GM12892 (cell line): ENCODE data around the gene ISOC2.
"Not testable (repeated sequence)": the region's sequence is repeated elsewhere in the genome, so short reads cannot be mapped to it uniquely, and the experiment has no call there.

ENCODE experiments used
- DNase-seq: peaks from one replicate; pipeline ENCODE4 v3.0.0; 2011; ENCODE audit not compliant: insufficient read length
- FAIRE-seq: peaks from 2 replicates; lab custom pipeline; 2011; peaks lifted over from hg19 to GRCh38; lab: Jason Lieb, UNC
- POLR2A ChIP-seq: IDR thresholded peaks from 2 replicates; pipeline ENCODE4 v1.6.1; 2011; ENCODE audit warnings: low read depth, low read length, control low read depth
- POLR2AphosphoS5 ChIP-seq: IDR thresholded peaks from 2 replicates; pipeline ENCODE4 v1.6.1; 2011; ENCODE audit warnings: low read depth, low read length, control low read depth
- TAF1 ChIP-seq: IDR thresholded peaks from 2 replicates; pipeline ENCODE4 v1.6.1; 2011; ENCODE audit warnings: low read depth, mild to moderate bottlenecking, control low read depth, low read length, borderline replicate concordance

Gene ISOC2

DNA sequence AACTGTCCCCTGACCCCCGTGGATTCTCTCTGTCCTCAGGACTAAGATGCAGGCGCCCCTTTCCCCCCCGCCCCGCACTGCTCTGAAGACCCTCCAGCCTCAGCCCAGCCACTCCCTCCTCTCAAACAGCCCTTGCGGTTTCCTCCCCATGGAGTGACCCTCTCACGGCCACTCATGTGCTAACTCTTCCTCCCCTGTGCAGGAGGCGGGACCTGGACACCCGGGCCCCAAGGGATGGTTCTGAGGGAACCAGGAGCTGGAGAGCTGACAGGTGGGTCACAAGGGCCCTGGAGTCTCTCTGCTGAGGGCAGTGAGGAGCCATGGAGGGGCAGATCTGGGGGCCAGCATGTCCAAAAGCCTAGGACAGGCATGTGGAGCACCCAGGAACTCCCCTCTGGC lies 1.9 kb downstream of the ISOC2 start:
- FAIRE-seq, result no peak
- TF ChIP-seq TAF1 (no peak), POLR2AphosphoS5 (no peak), POLR2A (no peak)
- no peak for DNase-seq

DNA sequence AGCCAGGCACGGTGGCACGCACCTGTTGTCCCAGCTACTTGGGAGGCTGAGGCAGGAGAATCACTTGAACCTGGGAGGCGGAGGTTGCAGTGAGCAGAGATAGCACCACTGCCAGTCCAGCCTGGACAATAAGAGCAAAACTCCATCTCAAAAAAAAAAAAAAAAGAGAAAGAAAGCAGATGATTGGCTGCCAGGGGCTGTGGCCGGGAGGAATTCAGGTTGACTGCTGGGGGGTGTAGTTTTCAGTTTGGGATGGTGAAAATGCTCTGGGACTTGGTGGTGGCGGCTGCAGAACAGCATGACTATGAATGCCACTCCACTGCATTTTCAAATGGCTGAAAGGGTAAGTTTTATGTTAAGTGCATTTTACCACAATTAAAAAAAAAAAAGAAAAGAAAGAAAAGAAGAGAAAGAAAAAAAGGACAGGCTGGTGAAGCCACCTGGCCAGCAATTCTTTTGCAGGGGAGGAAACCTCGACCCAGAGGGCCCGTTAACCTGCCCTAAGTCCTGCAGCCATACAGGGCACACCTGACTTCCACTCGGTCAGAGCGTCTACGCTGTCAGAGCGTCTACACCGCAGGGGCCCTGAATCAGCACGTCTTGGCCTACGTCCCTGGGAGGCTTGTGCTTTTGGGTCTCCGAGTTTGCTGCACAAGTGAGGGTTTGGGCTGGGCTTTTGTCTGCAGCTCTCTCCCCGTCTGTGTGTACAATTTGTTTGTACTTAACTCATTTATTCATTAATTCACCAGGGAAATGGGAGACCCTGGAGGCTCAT lies 3.6 kb downstream of the ISOC2 start:
- TF ChIP-seq POLR2A (no peak), TAF1 (no peak), POLR2AphosphoS5 (no peak)
- FAIRE-seq (no peak), DNase-seq (no peak)

DNA sequence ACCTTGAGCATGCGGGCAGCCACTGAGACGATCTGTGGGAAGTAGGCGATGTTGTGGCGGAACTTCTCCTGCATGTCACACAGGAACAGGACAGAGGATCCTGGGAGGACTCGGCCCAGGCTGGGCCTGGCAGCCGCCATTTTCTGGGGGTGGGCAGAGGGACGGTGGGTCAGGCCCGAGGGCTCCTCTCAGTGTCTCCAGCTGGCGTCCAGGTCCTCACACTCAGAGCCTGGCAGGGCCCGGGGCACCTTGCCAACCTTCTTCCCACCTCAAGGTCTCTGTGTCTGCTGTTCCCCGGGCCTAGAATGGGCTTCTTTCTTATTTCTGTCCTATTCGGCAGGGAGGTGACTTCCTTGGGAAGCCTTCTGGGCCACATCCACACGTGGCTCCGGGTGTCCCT lies 5.1 kb downstream of the ISOC2 start:
- TF ChIP-seq TAF1 (no peak), POLR2AphosphoS5 (no peak), POLR2A (no peak)
- DNase-seq (no peak), FAIRE-seq (no peak)

DNA sequence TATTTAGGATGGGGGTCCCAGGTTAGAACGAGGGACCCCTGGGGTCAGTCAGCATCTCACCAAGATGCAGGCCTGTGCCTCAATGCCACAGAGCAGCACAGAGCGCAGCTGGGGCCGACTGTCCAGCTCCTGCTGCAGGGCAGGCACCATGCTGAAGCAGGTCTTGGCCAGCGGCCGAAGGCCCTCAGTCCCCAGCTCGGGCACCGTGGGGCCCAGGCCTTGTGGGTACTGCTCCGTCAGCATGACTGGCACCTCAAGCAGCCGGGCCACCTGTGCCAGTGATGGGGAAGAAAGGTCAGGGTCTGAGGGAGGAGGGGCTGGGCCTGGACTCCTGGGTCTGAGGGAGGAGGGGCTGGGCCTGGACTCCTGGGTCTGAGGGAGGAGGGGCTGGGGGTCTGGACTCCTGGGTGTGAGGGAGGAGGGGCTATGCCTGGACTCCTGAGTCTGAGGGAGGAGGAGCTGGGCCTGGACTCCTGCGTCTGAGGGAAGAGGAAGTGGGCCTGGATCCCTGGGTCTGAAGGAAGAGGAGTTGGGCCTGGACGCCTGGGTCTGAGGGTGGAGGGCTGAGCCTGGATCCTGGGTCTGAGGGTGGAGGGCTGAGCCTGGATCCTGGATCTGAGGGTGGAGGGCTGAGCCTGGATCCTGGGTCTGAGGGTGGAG lies 5.7 kb downstream of the ISOC2 start:
- TF ChIP-seq TAF1, result no peak
- TF ChIP-seq POLR2A, result no peak
- no peak for TF ChIP-seq POLR2AphosphoS5
- DNase-seq (no peak), FAIRE-seq (no peak)

DNA sequence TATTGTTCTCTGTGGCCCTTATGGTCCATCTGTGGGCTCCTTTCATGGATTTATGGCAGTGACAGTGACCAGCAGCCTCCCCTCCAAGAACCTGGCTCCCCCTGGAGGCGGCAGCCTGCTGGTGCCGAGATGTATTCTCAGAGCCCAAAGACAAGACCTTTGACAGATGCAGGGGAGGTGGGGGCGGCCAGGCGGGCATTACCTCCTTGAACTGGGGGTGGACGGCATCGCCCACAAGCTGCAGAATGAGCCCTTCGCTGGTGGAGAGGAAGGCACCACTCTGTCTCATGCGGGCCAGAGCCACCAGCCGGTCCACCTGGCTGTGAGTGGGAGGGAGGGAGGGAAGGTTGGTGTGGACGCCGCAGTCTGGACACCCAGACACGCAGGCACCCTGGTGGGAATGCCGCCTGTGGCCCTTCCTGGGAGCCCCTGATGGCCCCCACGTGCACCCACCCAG lies 6.6 kb downstream of the ISOC2 start:
- no peak for FAIRE-seq
- TF ChIP-seq POLR2AphosphoS5 (no peak), TAF1 (no peak), POLR2A (no peak)
- DNase-seq, result no peak

- no peak for DNase-seq
Measured at GRCh38 chr19:55453511-55454260, 7.8 kb downstream of the ISOC2 start.

GRCh38 chr19:55452749-55453346 lies 8.6 kb downstream of the ISOC2 start:
- FAIRE-seq (no peak), DNase-seq (no peak)
- TF ChIP-seq POLR2A (no peak), TAF1 (no peak), POLR2AphosphoS5 (no peak)

More at GRCh38 chr19:55453511-55454260, 7.8 kb downstream of the ISOC2 start:
- TF ChIP-seq TAF1, result no peak
- TF ChIP-seq POLR2A, result no peak
- TF ChIP-seq POLR2AphosphoS5, result no peak
- no peak for FAIRE-seq

GRCh38 chr19:55451965-55452748 lies 9.3 kb downstream of the ISOC2 start:
- DNase-seq, result no peak
- TF ChIP-seq TAF1 (no peak), POLR2A (no peak), POLR2AphosphoS5 (no peak)
- no peak for FAIRE-seq

GRCh38 chr19:55451163-55451964 lies 10.1 kb downstream of the ISOC2 start:
- FAIRE-seq (no peak), DNase-seq (no peak)
- TF ChIP-seq POLR2A, result no peak
- TF ChIP-seq TAF1, result no peak
- TF ChIP-seq POLR2AphosphoS5, result no peak

- FAIRE-seq (no peak), DNase-seq (no peak)
- no peak for TF ChIP-seq TAF1
- no peak for TF ChIP-seq POLR2AphosphoS5
- no peak for TF ChIP-seq POLR2A
Measured at GRCh38 chr19:55449469-55449868, 12.0 kb downstream of the ISOC2 start.

DNA sequence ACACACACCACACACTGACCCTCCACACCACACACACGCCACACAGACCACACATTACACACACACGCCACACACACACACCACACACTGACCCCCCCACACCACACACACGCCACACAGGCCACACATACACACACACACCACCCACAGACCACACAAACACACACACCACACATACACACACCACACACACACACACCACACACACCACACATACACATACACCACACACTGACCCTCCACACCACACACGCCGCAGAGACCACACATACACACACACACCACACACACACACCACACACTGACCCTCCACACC lies 13.3 kb downstream of the ISOC2 start:
- not testable (repeated sequence) for FAIRE-seq, DNase-seq
